A549 treated with dexamethasone at 1 μM for 4 hours (cell line): ENCODE measurements around the gene CYBC1. TPM values are rescaled to one million over a fixed set of nuclear protein-coding genes. Genes with fewer than 3 reads are reported as not detected.

Experiments
- total RNA-seq: library from RNA; stranded (reverse); fragments of 200-300 nt; extraction: Qiagen RNA extraction; gene quantifications from 5 replicates; pipeline ENCODE4 v1.2.3, GENCODE V29; 2022

CYBC1 gene
- 45.9 to 65.3 TPM (median 58.7 TPM) in 5 replicates for total RNA-seq

GRCh38 chr17:82450357-82451106 lies at the start of gene CYBC1:
TSS of gene CYBC1 (minus strand) at chr17:82450752. CDS start at chr17:82449254, 1,498 bp downstream.

DNA sequence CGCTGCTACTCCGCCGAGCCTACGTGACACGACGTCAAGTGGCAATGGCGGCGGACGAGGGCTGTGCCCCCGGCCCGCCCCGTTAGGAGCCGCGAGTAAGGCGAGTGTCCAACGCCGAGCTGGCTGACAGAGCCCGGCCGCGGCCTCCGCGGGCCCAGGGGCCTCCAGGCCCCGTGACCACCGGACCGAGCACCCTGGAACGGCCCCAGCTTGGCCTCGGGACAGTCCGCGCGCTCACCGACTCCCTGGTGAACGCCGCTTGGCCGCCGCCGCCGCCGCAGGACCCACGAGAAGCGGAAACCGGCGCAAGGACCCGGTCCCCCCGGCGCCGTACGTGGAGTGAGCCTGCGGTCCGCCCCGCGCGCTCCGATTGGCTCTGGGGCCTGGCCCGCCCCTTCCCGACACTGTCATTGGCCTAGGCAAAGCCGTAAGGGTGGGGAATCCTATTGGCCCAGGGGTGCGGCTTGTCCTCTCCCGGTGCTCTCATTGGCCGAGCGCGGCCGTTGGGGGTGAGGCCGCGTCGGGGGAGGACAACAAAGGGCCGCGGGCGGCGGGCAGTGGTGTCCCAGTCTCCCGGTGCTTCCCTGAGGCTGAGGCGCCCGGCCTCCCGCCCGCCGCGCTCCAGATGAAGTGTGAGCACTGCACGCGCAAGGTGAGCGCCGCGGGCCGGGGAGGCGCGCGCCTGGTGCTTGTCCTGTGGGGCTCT lies 7.8 kb upstream of the CYBC1 start, which contains the start of gene NARF:
Gene NARF, plus strand, starts transcription at position 563 of the 706 bp plus-strand sequence. Its CDS starts 63 bp downstream, at position 626.

DNA sequence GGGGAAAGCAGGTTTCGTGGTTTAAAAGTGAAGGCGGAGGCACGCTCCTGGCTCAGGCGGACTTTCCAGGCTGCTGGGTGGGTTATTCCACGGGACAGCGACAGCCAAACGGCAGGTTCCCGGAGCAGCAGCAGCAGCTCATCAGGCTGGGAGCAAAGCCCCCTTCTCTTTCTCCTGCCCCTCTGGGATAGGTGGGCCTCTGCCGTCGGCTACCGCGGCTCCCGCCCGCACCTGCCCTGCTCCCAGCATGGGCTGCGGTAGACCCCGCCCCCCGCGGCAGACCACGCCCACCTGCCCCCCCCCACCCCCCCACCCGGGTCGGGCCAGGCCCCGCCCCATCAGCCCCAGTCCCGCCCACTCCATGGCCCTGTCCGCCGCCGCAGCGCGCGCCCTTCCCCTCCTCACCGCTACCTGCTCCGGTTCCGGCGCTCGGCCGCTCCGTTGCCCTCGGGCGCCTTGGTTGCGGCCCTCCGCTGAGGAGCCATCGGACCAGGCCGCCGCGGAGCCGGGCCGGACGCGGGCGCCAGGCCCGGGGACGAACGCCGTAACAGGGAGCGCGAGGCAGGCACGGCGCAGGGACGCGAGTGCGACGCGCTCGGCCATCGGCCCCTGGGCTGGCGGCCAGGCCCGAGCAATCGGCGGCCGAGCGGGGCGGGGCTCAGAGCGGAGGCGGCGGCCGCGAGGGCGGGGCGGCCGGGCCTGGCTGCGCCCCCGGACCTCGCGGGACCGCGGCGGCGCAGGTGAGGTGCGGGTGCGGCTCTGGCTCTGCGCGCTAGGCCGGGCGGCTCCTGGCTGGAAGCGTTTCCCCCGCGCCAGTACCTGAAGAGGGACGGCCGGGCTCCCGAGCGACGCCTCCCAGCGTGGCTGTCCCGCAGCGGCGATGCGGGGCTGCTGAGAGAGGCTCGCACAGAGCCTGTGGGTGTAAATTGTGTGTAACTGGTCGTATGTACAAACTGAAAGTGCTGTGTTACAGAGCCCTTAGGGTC lies 32.3 kb downstream of the CYBC1 start, which contains the start of the genes HEXD and OGFOD3:
Gene HEXD, plus strand, starts transcription at position 347 of the 986 bp plus-strand sequence. CDS start 1,453 bp downstream, outside the sequence.
Gene OGFOD3, minus strand, starts transcription at position 586 of the 986 bp plus-strand sequence. Its CDS starts 101 bp downstream, at position 485.

Other genes with a start within 250 kb of the CYBC1 start
- gene CCDC57, start 237.9 kb downstream of the CYBC1 start, total RNA-seq = 16.5 to 28.0 TPM (median 23.8 TPM) in 5 replicates
- 122 to 172 TPM (median 152 TPM) in 5 replicates for gene SLC16A3, start 221.7 kb downstream of the CYBC1 start, total RNA-seq
- 191 to 263 TPM (median 245 TPM) in 5 replicates for gene CSNK1D, start 177.1 kb downstream of the CYBC1 start, total RNA-seq
- gene CD7, start 133.1 kb downstream of the CYBC1 start, total RNA-seq = 0.08 to 0.22 TPM (median 0.15 TPM) in 5 replicates
- gene SECTM1, start 117.0 kb downstream of the CYBC1 start, total RNA-seq = 1.3 to 2.5 TPM (median 2.3 TPM) in 5 replicates
- gene TEX19, start 91.5 kb downstream of the CYBC1 start, total RNA-seq = 0.26 to 0.53 TPM (median 0.37 TPM) in 5 replicates
- gene UTS2R, start 79.0 kb downstream of the CYBC1 start, total RNA-seq = 0.06 TPM in 2 of 5 replicates, not detected in the others
- gene HEXD, start 32.4 kb downstream of the CYBC1 start, total RNA-seq = 10.1 to 14.1 TPM (median 13.0 TPM) in 5 replicates
- 18.0 to 26.1 TPM (median 23.2 TPM) in 5 replicates for gene OGFOD3, start 32.2 kb downstream of the CYBC1 start, total RNA-seq
- gene NARF, start 8.0 kb upstream of the CYBC1 start, total RNA-seq = 45.1 to 52.5 TPM (median 49.4 TPM) in 5 replicates
- gene FOXK2, start 69.0 kb upstream of the CYBC1 start, total RNA-seq = 41.7 to 62.8 TPM (median 60.0 TPM) in 5 replicates
- 89.2 to 98.0 TPM (median 95.1 TPM) in 5 replicates for gene WDR45B, start 197.7 kb upstream of the CYBC1 start, total RNA-seq
- 11.2 to 16.0 TPM (median 15.2 TPM) in 5 replicates for gene RAB40B, start 247.9 kb upstream of the CYBC1 start, total RNA-seq